Measurements from ENCODE around the gene MARCHF2.
"Not testable (repeated sequence)": the region's sequence is repeated elsewhere in the genome, so short reads cannot be mapped to it uniquely, and the experiment has no call there.

Gene MARCHF2

DNA sequence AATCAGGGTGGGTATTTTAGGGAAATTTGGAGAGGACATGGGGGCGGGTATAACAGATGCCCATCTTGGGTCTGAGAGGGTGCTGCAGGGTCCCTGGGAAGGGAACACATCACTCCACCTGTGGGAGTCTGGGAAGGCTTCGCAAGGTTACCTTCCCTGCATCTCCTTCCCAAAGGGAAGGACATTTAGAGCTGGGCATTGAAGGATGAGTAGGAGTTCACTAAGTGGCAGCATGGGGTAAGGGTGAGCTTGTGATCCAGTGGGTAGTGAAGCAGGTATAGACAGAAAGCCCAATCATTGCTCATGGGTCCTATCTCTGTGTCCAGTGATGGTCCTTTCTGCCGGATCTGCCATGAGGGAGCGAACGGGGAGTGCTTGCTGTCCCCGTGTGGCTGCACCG lies 13.2 kb downstream of the MARCHF2 start:
- no peak overlapping the region for H3K4me3 ChIP-seq (ENCODE audit: low read depth, low read length)
- DNase-seq (ENCODE audit: low read depth, low spot score) = no peak
- TF ChIP-seq, protein P1, sequence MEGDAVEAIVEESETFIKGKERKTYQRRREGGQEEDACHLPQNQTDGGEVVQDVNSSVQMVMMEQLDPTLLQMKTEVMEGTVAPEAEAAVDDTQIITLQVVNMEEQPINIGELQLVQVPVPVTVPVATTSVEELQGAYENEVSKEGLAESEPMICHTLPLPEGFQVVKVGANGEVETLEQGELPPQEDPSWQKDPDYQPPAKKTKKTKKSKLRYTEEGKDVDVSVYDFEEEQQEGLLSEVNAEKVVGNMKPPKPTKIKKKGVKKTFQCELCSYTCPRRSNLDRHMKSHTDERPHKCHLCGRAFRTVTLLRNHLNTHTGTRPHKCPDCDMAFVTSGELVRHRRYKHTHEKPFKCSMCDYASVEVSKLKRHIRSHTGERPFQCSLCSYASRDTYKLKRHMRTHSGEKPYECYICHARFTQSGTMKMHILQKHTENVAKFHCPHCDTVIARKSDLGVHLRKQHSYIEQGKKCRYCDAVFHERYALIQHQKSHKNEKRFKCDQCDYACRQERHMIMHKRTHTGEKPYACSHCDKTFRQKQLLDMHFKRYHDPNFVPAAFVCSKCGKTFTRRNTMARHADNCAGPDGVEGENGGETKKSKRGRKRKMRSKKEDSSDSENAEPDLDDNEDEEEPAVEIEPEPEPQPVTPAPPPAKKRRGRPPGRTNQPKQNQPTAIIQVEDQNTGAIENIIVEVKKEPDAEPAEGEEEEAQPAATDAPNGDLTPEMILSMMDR (IDR thresholded peaks at IDR 0.05; ENCODE audit: low read depth, low read length) = no peak
- in situ Hi-C loops (cut with HindIII; ENCODE audit: low sequenced_read_pairs) = no loop called here

DNA sequence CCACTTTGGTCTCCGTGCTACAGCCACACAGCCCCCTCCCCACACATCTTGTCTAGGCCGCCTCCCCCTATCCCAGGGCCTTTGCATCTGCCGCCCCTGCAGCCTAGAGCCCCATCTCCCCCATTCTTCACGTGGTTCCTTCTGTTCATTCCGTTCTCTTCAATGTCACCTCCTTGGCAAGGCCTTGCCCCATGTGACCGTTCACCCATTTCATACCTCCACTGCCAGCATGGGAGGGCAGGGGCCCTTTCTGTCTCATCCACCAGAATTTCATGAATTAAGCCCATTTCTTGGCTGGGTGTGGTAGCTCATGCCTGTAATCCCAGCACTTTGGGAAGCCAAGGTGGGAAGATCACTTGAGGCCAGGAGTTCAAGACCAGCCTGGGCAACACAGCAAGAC lies 15.9 kb downstream of the MARCHF2 start:
- no peak overlapping the region for H3K4me3 ChIP-seq (ENCODE audit: low read depth, low read length)
- TF ChIP-seq, protein P1 (IDR thresholded peaks at IDR 0.05; ENCODE audit: low read depth, low read length) = no peak
- no peak for DNase-seq (ENCODE audit: low read depth, low spot score)
- in situ Hi-C loops (cut with HindIII; ENCODE audit: low sequenced_read_pairs) = no loop called here

DNA sequence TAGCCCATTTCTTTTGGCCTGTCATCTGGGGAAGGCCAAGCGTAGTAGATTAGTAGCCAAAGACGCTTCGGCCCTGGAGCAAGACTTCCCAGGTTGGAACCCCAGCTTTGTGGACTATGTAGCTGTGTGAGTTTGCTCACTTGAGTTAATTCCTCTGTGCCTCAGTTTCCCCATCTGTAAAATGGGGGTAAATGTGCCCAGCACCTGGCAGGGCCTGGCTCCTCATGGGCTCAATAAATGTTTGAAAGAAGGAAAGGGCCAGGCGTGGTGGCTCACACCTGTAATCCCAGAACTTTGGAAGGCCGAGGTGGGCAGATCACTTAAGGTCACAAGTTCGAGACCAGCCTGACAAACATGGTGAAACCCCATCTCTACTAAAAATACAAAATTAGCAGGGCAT lies 16.7 kb downstream of the MARCHF2 start:
- in situ Hi-C loops (cut with HindIII; ENCODE audit: low sequenced_read_pairs) = no loop called here
- H3K4me3 ChIP-seq (ENCODE audit: low read depth, low read length) = no peak overlapping the region
- no peak for DNase-seq (ENCODE audit: low read depth, low spot score)
- TF ChIP-seq, protein P1 (IDR thresholded peaks at IDR 0.05; ENCODE audit: low read depth, low read length) = no peak

DNA sequence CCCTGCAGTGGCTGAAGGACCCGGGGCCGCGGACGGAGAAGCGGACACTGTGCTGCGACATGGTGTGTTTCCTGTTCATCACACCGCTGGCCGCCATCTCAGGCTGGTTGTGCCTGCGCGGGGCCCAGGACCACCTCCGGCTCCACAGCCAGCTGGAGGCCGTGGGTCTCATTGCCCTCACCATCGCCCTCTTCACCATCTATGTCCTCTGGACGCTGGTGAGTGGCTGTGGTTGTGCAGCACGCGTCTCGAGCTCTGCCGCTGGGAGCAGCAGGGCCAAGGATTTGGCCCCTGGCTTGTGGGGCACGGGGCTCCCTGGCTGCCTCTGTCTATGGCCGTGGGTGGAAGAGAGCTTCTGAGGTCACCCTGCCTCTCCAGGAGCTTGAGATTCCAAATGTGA lies 17.5 kb downstream of the MARCHF2 start:
- no peak overlapping the region for H3K4me3 ChIP-seq (ENCODE audit: low read depth, low read length)
- no peak for DNase-seq (ENCODE audit: low read depth, low spot score)
- TF ChIP-seq, protein P1 (IDR thresholded peaks at IDR 0.05; ENCODE audit: low read depth, low read length) = no peak
- in situ Hi-C loops (cut with HindIII; ENCODE audit: low sequenced_read_pairs) = no loop called here

DNA sequence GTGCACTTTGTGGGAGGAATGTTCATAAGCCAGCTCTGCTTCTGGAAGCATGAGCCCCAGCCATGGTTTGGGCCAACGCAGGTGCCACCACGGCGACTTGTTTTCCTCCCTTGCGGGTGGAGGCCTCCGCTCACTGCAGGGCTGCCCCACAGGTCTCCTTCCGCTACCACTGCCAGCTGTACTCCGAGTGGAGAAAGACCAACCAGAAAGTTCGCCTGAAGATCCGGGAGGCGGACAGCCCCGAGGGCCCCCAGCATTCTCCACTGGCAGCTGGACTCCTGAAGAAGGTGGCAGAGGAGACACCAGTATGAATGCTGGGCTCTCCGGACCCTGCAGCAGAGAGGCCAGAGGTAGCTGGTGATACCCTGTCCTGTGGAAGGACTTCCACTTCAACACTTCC lies 25.1 kb downstream of the MARCHF2 start:
- H3K4me3 ChIP-seq (ENCODE audit: low read depth, low read length) = no peak overlapping the region
- TF ChIP-seq, protein P1 (IDR thresholded peaks at IDR 0.05; ENCODE audit: low read depth, low read length) = no peak
- in situ Hi-C loops (cut with HindIII; ENCODE audit: low sequenced_read_pairs) = no loop called here
- DNase-seq (ENCODE audit: low read depth, low spot score) = no peak

DNA sequence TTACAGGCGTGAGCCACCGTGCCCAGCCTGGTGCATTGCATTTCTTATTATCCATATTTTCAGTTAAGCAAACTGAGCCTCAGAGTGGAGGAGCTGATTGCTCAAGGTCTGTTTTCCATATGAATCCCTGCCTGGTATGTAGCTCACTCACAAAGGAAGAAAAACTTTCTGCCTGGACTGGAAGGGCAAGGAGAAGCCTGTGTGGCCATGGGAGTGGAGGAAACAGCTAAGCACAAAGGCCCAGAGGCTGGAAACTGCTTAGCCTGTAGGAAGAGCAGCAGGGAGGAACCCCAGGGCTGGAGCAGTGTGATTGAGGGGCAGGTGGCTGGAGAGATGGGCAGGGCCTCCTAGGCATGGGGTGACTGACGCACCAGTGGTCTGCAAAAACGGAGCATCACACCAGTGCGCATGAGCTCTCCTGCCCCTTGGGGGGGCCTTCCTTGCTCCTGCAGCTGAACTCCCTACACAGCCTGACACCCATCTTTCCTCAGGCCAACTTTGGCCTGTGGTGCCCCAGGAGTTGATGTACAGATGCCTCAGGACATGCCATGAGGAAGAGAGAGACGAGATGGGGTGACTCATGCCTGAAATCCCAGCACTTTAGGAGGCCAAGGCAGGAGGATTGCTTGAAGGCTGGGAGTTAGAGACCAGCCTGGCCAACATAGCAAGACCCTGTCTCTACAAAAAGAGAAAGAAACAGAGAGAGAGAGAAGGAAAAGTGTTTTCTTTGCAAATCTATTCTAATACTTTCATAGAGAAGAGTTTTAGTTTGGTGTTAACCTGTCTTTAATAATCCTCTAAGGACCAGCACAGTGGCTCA lies 28.8 kb downstream of the MARCHF2 start:
- TF ChIP-seq, protein P1 (IDR thresholded peaks at IDR 0.05; ENCODE audit: low read depth, low read length) = no peak
- in situ Hi-C loops (cut with HindIII; ENCODE audit: low sequenced_read_pairs) = no loop called here
- H3K4me3 ChIP-seq (ENCODE audit: low read depth, low read length) = no peak overlapping the region
- no peak for DNase-seq (ENCODE audit: low read depth, low spot score)

DNA sequence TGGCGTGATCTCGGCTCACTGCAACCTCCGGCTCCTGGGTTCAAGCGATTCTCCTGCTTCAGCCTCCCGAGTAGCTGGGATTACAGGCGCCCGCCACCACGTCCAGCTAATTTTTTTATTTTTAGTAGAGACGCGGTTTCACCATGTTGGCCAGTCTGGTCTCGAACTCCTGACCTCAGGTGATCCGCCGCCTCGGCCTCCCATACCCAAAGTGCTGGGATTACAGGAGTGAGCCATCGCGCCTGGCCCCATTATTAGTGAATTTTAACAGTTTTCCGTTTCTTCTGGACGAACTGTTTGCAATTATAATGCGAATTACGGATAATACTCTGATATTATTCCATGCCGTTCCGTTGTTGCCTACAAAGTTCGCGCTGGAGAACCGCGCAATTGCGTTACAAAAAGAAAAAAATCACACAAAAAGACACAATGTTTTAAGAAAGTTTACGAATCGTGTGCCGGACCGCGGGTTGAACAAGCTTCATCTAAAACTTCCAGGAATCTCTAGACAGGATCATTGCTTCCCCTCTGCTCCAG lies 31.1 kb downstream of the MARCHF2 start:
- H3K4me3 ChIP-seq (ENCODE audit: low read depth, low read length) = peak overlapping the region; percentile 91
- DNase-seq (ENCODE audit: low read depth, low spot score); in situ Hi-C loops (cut with HindIII; ENCODE audit: low sequenced_read_pairs): not testable (repeated sequence)
